Measurements from ENCODE around the gene PTPRD.

The PTPRD gene

GRCh38 chr9:10135553-10135952 lies 477.2 kb downstream of the PTPRD start:
- no peak overlapping the region for H3K4me3 ChIP-seq (ENCODE audit: low read depth, low read length)
- TF ChIP-seq, protein P1, sequence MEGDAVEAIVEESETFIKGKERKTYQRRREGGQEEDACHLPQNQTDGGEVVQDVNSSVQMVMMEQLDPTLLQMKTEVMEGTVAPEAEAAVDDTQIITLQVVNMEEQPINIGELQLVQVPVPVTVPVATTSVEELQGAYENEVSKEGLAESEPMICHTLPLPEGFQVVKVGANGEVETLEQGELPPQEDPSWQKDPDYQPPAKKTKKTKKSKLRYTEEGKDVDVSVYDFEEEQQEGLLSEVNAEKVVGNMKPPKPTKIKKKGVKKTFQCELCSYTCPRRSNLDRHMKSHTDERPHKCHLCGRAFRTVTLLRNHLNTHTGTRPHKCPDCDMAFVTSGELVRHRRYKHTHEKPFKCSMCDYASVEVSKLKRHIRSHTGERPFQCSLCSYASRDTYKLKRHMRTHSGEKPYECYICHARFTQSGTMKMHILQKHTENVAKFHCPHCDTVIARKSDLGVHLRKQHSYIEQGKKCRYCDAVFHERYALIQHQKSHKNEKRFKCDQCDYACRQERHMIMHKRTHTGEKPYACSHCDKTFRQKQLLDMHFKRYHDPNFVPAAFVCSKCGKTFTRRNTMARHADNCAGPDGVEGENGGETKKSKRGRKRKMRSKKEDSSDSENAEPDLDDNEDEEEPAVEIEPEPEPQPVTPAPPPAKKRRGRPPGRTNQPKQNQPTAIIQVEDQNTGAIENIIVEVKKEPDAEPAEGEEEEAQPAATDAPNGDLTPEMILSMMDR (IDR thresholded peaks at IDR 0.05; ENCODE audit: insufficient read depth, low read depth, low read length, missing control alignments) = no peak
- DNase-seq (ENCODE audit: low read depth) = no peak

DNA sequence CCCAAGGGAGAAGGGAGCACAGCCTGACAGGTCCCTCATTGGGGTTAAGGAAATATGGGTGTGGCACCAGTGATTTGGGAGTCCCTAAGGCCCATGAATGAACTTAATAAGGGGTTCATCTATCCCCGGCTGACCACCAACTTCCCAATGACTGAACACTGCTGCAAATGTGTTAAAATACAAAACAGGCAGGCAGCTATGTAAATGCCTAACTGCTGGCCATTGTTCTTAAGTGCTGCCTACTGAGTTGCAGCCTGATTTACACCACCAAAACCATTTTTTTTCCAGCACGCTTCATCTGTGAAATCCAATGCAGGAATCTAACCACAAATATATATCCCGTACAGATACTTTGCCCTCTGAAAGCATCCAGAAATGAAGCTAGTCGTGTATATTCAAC lies 478.5 kb downstream of the PTPRD start:
- no peak overlapping the region for H3K4me3 ChIP-seq (ENCODE audit: low read depth, low read length)
- TF ChIP-seq, protein P1 (IDR thresholded peaks at IDR 0.05; ENCODE audit: insufficient read depth, low read depth, low read length, missing control alignments) = no peak
- no peak for DNase-seq (ENCODE audit: low read depth)

DNA sequence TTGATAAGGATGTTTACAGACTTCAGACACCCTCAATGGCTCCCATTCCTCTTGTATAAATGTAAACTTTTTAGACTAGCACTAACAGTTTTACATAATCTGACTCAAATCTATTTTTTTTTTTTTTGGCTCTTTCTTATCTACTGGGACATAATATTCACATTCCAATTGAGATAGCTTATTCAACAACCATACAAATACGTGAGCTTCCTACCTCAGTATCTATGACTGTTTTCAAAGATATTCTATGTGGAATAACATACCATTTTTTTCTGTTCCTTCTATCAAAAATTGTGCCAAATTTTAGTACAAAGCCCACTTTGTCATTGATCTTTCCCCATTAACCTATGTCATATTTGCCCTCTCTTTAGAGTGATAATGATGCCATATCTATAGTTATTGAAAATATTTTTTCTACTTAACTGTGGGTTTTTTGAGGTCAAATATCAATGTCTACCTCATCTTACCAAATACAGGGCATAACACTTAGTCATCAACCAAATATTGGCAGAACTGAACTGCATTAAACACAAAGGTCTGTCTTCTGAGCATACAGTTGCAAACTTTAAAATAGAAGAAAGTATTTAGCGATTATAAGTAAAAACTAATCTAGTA lies 482.6 kb downstream of the PTPRD start:
- DNase-seq (ENCODE audit: low read depth) = no peak
- TF ChIP-seq, protein P1 (IDR thresholded peaks at IDR 0.05; ENCODE audit: insufficient read depth, low read depth, low read length, missing control alignments) = no peak
- no peak overlapping the region for H3K4me3 ChIP-seq (ENCODE audit: low read depth, low read length)

- no peak overlapping the region for H3K4me3 ChIP-seq (ENCODE audit: low read depth, low read length)
- TF ChIP-seq, protein P1 (IDR thresholded peaks at IDR 0.05; ENCODE audit: insufficient read depth, low read depth, low read length, missing control alignments) = no peak
- DNase-seq (ENCODE audit: low read depth) = no peak
Observed at GRCh38 chr9:10127867-10128266, 484.9 kb downstream of the PTPRD start.

- no peak for DNase-seq (ENCODE audit: low read depth)
- TF ChIP-seq, protein P1 (IDR thresholded peaks at IDR 0.05; ENCODE audit: insufficient read depth, low read depth, low read length, missing control alignments) = no peak
Observed at GRCh38 chr9:10112798-10113197, 500.0 kb downstream of the PTPRD start.

DNA sequence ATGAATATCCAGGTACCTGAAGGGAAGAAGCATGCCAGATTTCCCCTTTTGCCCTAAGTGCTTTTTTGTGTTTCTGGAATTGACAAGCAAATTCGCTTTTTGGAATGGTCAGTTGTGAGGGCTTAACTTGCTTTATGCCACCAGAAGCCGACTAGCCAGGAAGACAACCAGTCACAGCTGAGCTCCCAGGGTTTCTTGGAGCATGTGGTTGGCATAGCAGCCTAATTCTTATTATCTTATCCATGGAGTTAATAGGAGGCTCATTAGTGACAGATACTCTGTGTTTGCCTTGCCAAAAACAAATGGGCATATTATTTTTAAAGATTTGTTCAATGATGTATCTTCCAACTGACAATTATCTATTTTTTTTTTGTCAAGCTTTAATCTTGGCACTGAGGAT lies 500.7 kb downstream of the PTPRD start:
- DNase-seq (ENCODE audit: low read depth) = no peak

More at GRCh38 chr9:10112798-10113197, 500.0 kb downstream of the PTPRD start:
- H3K4me3 ChIP-seq (ENCODE audit: low read depth, low read length) = no peak overlapping the region

More for the DNA sequence above, 500.7 kb downstream of the PTPRD start:
- H3K4me3 ChIP-seq (ENCODE audit: low read depth, low read length) = no peak overlapping the region
- TF ChIP-seq, protein P1 (IDR thresholded peaks at IDR 0.05; ENCODE audit: insufficient read depth, low read depth, low read length, missing control alignments) = no peak
